ENCODE data around the gene B4GALT7.

Gene B4GALT7

GRCh38 chr5:177565046-177565445 is 34.9 kb upstream of the B4GALT7 start:
- Histone ChIP-seq H3K9ac (ENCODE audit: low read length in 5 of 5) (no peak overlapping the region), H3K36me3 (ENCODE audit: control insufficient read depth in 5 of 5, insufficient read depth in 5 of 5, low read length in 5 of 5) (no peaks in the 10 kb centered on the region), H3K27ac (ENCODE audit: low read depth, low read length) (no peak overlapping the region)

GRCh38 chr5:177568326-177568725 is 31.6 kb upstream of the B4GALT7 start:
- Histone ChIP-seq H3K27ac (ENCODE audit: low read depth, low read length) (no peak overlapping the region), H3K9ac (ENCODE audit: low read length in 5 of 5) (no peak overlapping the region), H3K27me3 (ENCODE audit: control insufficient read depth in 5 of 5, insufficient read depth in 4 of 5, low read length in 5 of 5) (peaks cover 0 to 5% (median 3%) of the 10 kb centered on the region in 5 donors), H3K4me3 (ENCODE audit: low read depth in 1 of 5, low read length in 5 of 5) (no peak overlapping the region), H3K9me3 (ENCODE audit: control insufficient read depth in 5 of 5, low read length in 5 of 5) (no peaks in the 10 kb centered on the region), H3K4me1 (ENCODE audit: control insufficient read depth in 5 of 5, insufficient read depth in 5 of 5, low read length in 5 of 5) (no peaks in the 10 kb centered on the region), H3K36me3 (ENCODE audit: control insufficient read depth in 5 of 5, insufficient read depth in 5 of 5, low read length in 5 of 5) (no peaks in the 10 kb centered on the region)

More at GRCh38 chr5:177565046-177565445, 34.9 kb upstream of the B4GALT7 start:
- Histone ChIP-seq H3K9me3 (ENCODE audit: control insufficient read depth in 5 of 5, low read length in 5 of 5) (no peaks in the 10 kb centered on the region), H3K4me1 (ENCODE audit: control insufficient read depth in 5 of 5, insufficient read depth in 5 of 5, low read length in 5 of 5) (no peaks in the 10 kb centered on the region), H3K27me3 (ENCODE audit: control insufficient read depth in 5 of 5, insufficient read depth in 4 of 5, low read length in 5 of 5) (peaks cover 0 to 5% (median 3%) of the 10 kb centered on the region in 5 donors), H3K4me3 (ENCODE audit: low read depth in 1 of 5, low read length in 5 of 5) (no peak overlapping the region)

DNA sequence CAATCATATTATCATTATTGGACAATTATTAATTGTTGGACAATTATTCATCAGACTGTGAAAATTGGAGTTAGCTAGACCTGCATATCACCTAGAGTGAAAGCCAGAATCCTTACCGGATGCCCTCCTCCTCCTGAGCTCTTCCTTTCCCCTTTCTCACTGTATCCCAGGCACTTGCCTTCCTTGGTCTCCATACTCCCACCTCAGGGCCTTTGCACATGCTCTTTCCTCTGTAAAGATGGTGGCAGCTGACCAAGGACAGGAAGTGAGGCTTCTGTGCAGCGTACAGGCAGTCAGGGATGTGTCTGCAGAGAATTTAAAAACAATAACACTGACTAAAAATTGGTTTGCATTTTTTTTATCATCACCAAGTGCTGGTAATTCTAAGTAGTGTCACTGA is 30.0 kb upstream of the B4GALT7 start:
- H3K4me3 ChIP-seq (ENCODE audit: low read depth in 1 of 5, low read length in 5 of 5): no peak overlapping the region
- no peak overlapping the region for H3K27ac ChIP-seq (ENCODE audit: low read depth, low read length)
- no peak overlapping the region for H3K9ac ChIP-seq (ENCODE audit: low read length in 5 of 5)
- H3K36me3 ChIP-seq (ENCODE audit: control insufficient read depth in 5 of 5, insufficient read depth in 5 of 5, low read length in 5 of 5): no peaks in the 10 kb centered on the region
- no peaks in the 10 kb centered on the region for H3K9me3 ChIP-seq (ENCODE audit: control insufficient read depth in 5 of 5, low read length in 5 of 5)
- peaks cover 0 to 5% (median 3%) of the 10 kb centered on the region in 5 donors for H3K27me3 ChIP-seq (ENCODE audit: control insufficient read depth in 5 of 5, insufficient read depth in 4 of 5, low read length in 5 of 5)
- H3K4me1 ChIP-seq (ENCODE audit: control insufficient read depth in 5 of 5, insufficient read depth in 5 of 5, low read length in 5 of 5): no peaks in the 10 kb centered on the region

DNA sequence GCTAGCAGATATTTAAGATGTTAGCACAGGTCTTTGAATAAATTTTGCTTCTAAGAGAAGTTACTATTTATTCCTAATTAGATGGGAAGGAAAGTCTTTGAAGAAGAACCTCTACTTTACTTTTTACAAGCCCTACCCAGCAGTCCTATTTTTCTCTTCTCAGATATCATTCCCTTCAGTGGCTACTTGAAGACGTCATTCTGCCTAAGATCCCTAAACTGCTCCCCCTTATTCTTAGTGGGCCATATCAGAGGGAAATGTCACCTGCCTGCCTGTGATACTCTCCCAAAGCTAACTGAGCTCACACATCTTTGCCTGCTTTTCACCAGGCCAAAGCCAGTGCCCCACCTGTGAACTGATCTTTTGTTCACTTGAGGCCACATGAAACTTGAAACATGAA is 24.4 kb upstream of the B4GALT7 start:
- Histone ChIP-seq H3K27me3 (ENCODE audit: control insufficient read depth in 5 of 5, insufficient read depth in 4 of 5, low read length in 5 of 5) (no peaks in the 10 kb centered on the region), H3K9ac (ENCODE audit: low read length in 5 of 5) (no peak overlapping the region), H3K27ac (ENCODE audit: low read depth, low read length) (no peak overlapping the region), H3K36me3 (ENCODE audit: control insufficient read depth in 5 of 5, insufficient read depth in 5 of 5, low read length in 5 of 5) (no peaks in the 10 kb centered on the region), H3K9me3 (ENCODE audit: control insufficient read depth in 5 of 5, low read length in 5 of 5) (no peaks in the 10 kb centered on the region), H3K4me1 (ENCODE audit: control insufficient read depth in 5 of 5, insufficient read depth in 5 of 5, low read length in 5 of 5) (no peaks in the 10 kb centered on the region), H3K4me3 (ENCODE audit: low read depth in 1 of 5, low read length in 5 of 5) (no peak overlapping the region)

GRCh38 chr5:177576169-177576568 is 23.8 kb upstream of the B4GALT7 start:
- no peak overlapping the region for H3K27ac ChIP-seq (ENCODE audit: low read depth, low read length)
- H3K9me3 ChIP-seq (ENCODE audit: control insufficient read depth in 5 of 5, low read length in 5 of 5): no peaks in the 10 kb centered on the region
- no peaks in the 10 kb centered on the region for H3K27me3 ChIP-seq (ENCODE audit: control insufficient read depth in 5 of 5, insufficient read depth in 4 of 5, low read length in 5 of 5)
- H3K36me3 ChIP-seq (ENCODE audit: control insufficient read depth in 5 of 5, insufficient read depth in 5 of 5, low read length in 5 of 5): no peaks in the 10 kb centered on the region
- H3K9ac ChIP-seq (ENCODE audit: low read length in 5 of 5): no peak overlapping the region
- no peaks in the 10 kb centered on the region for H3K4me1 ChIP-seq (ENCODE audit: control insufficient read depth in 5 of 5, insufficient read depth in 5 of 5, low read length in 5 of 5)
- no peak overlapping the region for H3K4me3 ChIP-seq (ENCODE audit: low read depth in 1 of 5, low read length in 5 of 5)

- Histone ChIP-seq H3K4me3 (ENCODE audit: low read depth in 1 of 5, low read length in 5 of 5) (no peak overlapping the region), H3K4me1 (ENCODE audit: control insufficient read depth in 5 of 5, insufficient read depth in 5 of 5, low read length in 5 of 5) (no peaks in the 10 kb centered on the region), H3K27ac (ENCODE audit: low read depth, low read length) (no peak overlapping the region), H3K36me3 (ENCODE audit: control insufficient read depth in 5 of 5, insufficient read depth in 5 of 5, low read length in 5 of 5) (no peaks in the 10 kb centered on the region), H3K9ac (ENCODE audit: low read length in 5 of 5) (no peak overlapping the region), H3K27me3 (ENCODE audit: control insufficient read depth in 5 of 5, insufficient read depth in 4 of 5, low read length in 5 of 5) (no peaks in the 10 kb centered on the region), H3K9me3 (ENCODE audit: control insufficient read depth in 5 of 5, low read length in 5 of 5) (no peaks in the 10 kb centered on the region)
These were observed 21.6 kb upstream of the B4GALT7 start for GRCh38 chr5:177578316-177578715.

DNA sequence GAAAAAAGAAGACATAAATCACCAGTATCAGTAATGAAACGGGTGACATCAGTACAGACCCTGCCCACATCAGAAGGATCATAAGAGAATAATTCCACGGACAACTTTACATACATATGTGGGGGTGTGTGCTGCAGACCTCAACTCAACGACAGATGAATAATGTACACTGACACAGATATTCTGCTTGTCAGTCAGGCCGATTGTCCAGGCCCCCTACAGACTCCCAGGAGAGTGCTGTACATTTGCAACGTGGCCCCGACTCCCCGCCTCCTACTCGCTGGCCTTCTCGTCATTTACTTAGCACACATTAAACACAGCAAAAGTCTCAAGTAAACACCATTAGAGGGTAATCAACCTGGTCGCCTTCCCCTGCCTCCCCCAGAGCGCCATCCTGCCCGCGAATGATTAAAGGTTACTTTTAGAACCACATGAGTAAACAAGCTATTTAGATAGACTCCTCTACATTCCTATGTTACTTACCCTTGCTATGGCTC is 11.5 kb upstream of the B4GALT7 start:
- H3K27ac ChIP-seq (ENCODE audit: low read depth, low read length): no peak overlapping the region

DNA sequence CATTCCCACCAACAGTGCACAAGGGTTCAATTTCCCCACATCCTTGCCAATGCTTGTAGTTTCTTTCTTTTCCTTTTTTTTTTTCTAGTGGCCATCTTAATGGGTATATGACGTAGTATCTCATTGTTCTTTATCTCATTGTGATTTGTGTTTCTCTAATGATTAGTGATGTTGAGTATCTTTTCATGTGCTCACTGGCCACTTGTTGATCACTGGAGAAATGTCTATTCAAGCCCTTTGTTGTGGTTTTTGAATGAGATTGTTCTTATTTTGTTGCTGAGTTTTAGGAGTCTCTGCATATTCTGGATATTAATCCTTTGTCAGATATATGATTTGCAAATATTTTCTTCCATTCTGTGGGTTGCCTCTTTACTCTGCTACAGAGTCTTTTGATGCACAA is 9.5 kb upstream of the B4GALT7 start:
- Histone ChIP-seq H3K27ac (ENCODE audit: low read depth, low read length) (no peak overlapping the region), H3K4me1 (ENCODE audit: control insufficient read depth in 5 of 5, insufficient read depth in 5 of 5, low read length in 5 of 5) (peaks cover 0 to 25% (median 19%) of the 10 kb centered on the region in 5 donors), H3K36me3 (ENCODE audit: control insufficient read depth in 5 of 5, insufficient read depth in 5 of 5, low read length in 5 of 5) (peaks cover 0 to 22% (median 21%) of the 10 kb centered on the region in 5 donors), H3K4me3 (ENCODE audit: low read depth in 1 of 5, low read length in 5 of 5) (no peak overlapping the region), H3K9ac (ENCODE audit: low read length in 5 of 5) (no peak overlapping the region), H3K9me3 (ENCODE audit: control insufficient read depth in 5 of 5, low read length in 5 of 5) (no peaks in the 10 kb centered on the region), H3K27me3 (ENCODE audit: control insufficient read depth in 5 of 5, insufficient read depth in 4 of 5, low read length in 5 of 5) (peaks cover 0 to 2% (median 2%) of the 10 kb centered on the region in 5 donors)

More for the DNA sequence above, 11.5 kb upstream of the B4GALT7 start:
- peaks cover 0 to 4% (median 2%) of the 10 kb centered on the region in 5 donors for H3K27me3 ChIP-seq (ENCODE audit: control insufficient read depth in 5 of 5, insufficient read depth in 4 of 5, low read length in 5 of 5)
- no peaks in the 10 kb centered on the region for H3K9me3 ChIP-seq (ENCODE audit: control insufficient read depth in 5 of 5, low read length in 5 of 5)
- no peak overlapping the region for H3K9ac ChIP-seq (ENCODE audit: low read length in 5 of 5)
- H3K4me1 ChIP-seq (ENCODE audit: control insufficient read depth in 5 of 5, insufficient read depth in 5 of 5, low read length in 5 of 5): peaks cover 0 to 19% (median 16%) of the 10 kb centered on the region in 5 donors
- peaks cover 0 to 3% (median 2%) of the 10 kb centered on the region in 5 donors for H3K36me3 ChIP-seq (ENCODE audit: control insufficient read depth in 5 of 5, insufficient read depth in 5 of 5, low read length in 5 of 5)
- no peak overlapping the region for H3K4me3 ChIP-seq (ENCODE audit: low read depth in 1 of 5, low read length in 5 of 5)

DNA sequence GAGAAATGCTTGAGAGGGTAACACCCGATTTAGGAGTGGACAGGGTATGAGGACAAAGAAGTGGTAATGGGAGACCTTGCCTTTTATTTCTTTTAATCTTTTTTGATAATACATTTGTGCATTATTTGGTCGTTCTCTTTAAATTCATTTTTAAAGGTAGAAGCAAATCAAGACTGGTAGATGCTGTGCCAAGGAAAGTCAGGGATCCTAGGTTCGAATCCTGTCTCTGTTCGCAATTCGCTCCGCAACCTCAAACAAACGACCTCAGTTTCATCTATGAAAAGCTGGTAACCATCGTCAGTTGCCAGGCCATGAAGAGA is 8.3 kb upstream of the B4GALT7 start:
- H3K4me1 ChIP-seq (ENCODE audit: control insufficient read depth in 5 of 5, insufficient read depth in 5 of 5, low read length in 5 of 5): peaks cover 0 to 25% (median 19%) of the 10 kb centered on the region in 5 donors
- H3K36me3 ChIP-seq (ENCODE audit: control insufficient read depth in 5 of 5, insufficient read depth in 5 of 5, low read length in 5 of 5): peaks cover 0 to 35% (median 33%) of the 10 kb centered on the region in 5 donors
- H3K4me3 ChIP-seq (ENCODE audit: low read depth in 1 of 5, low read length in 5 of 5): peak overlapping the region; percentile 85 to 94 (median 93)
- peak overlapping the region in 4 of 5 donors; percentile 4 to 56 (median 32) for H3K9ac ChIP-seq (ENCODE audit: low read length in 5 of 5)
- no peak overlapping the region for H3K27ac ChIP-seq (ENCODE audit: low read depth, low read length)
- peaks cover 0 to 2% (median 0%) of the 10 kb centered on the region in 5 donors for H3K27me3 ChIP-seq (ENCODE audit: control insufficient read depth in 5 of 5, insufficient read depth in 4 of 5, low read length in 5 of 5)
- no peaks in the 10 kb centered on the region for H3K9me3 ChIP-seq (ENCODE audit: control insufficient read depth in 5 of 5, low read length in 5 of 5)

DNA sequence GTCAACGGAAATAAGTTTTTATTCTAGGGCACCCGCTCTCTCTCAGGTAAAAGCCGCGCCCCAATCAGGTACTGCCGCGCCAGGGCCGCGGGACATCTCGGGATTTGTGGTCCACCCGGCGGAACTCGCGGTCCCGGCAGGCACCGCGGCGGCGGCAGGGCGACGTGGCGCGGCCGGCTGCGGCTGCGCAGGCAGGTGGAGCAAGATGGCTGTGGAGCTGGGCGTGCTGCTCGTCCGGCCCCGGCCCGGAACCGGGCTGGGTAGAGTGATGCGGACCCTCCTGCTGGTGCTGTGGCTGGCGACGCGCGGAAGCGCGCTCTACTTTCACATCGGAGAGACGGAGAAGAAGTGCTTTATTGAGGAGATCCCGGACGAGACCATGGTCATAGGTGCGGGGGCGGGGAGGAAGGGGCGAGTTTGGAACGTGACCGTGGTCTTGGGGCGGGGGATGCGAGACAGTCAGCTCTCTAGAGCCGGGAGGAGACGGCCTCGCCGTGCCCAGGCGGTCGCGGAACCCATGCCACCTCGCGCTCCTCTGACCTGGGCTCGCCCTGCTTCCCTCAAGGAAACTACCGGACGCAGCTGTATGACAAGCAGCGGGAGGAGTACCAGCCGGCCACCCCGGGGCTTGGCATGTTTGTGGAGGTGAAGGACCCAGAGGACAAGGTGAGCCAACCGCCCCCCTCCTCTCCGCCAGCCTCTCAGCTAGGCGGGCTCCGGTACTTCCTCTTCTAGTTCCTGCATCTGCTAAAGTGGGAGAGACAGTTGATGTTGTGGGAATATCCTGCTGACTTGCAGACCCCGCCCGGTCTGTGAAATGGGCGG is 7.7 kb upstream of the B4GALT7 start, which contains the start of gene TMED9:
Gene TMED9, plus strand, starts transcription at position 194 of the 825 bp plus-strand sequence. Its CDS starts 12 bp downstream, at position 206.
- Histone ChIP-seq H3K27ac (ENCODE audit: low read depth, low read length) (peak within 1 kb of the TSS; percentile 60), H3K9me3 (ENCODE audit: control insufficient read depth in 5 of 5, low read length in 5 of 5) (no peaks in the 10 kb centered on the region), H3K4me3 (ENCODE audit: low read depth in 1 of 5, low read length in 5 of 5) (peak within 1 kb of the TSS; percentile 85 to 94 (median 93)), H3K27me3 (ENCODE audit: control insufficient read depth in 5 of 5, insufficient read depth in 4 of 5, low read length in 5 of 5) (peaks cover 0 to 2% (median 0%) of the 10 kb centered on the region in 5 donors), H3K36me3 (ENCODE audit: control insufficient read depth in 5 of 5, insufficient read depth in 5 of 5, low read length in 5 of 5) (peaks cover 0 to 37% (median 34%) of the 10 kb centered on the region in 5 donors), H3K9ac (ENCODE audit: low read length in 5 of 5) (peak within 1 kb of the TSS; percentile 87 to 93 (median 91)), H3K4me1 (ENCODE audit: control insufficient read depth in 5 of 5, insufficient read depth in 5 of 5, low read length in 5 of 5) (peaks cover 0 to 25% (median 19%) of the 10 kb centered on the region in 5 donors)
